Stimulated activated CD4-positive, alpha-beta T cell treated with anti-CD3 and anti-CD28 coated beads, Interleukin-12 subunit alpha, Interleukin-12 subunit beta, amount 100 ng/mL, for 48 hours (primary cell): Measurements from ENCODE around the gene TMEM87B.

ENCODE experiments used
- DNase-seq, 3 donors: peaks; one replicate each; pipeline ENCODE4 v3.0.0-alpha.2; 2020; ENCODE audit warnings: low read depth in 2 of 3, low spot score in 1 of 3

TMEM87B gene

GRCh38 chr2:112165296-112165695 is 110.2 kb downstream of the TMEM87B start:
- DNase-seq: no peak

GRCh38 chr2:112166806-112167499 is 111.9 kb downstream of the TMEM87B start:
- no peak for DNase-seq

- DNase-seq: no peak
These were observed 113.5 kb downstream of the TMEM87B start for GRCh38 chr2:112168422-112169124.
